Keratinocyte (primary cell): ENCODE measurements around the gene FMN2.

Experiments used
- EZH2 ChIP-seq: IDR thresholded peaks from one replicate; pipeline ENCODE4 v1.6.1; 2012; ENCODE audit warnings: inconsistent platforms, mild to moderate bottlenecking, low read length, moderate library complexity
- TF ChIP-seq, protein P1 (sequence below), 3 experiments: IDR thresholded peaks in 1 of 3; conservative IDR thresholded peaks in 1 of 3; optimal IDR thresholded peaks in 1 of 3; 2 replicates in 2 of 3; 3 replicates in 1 of 3; pipeline versions ENCODE3 to v1.5.1; 2011; ENCODE audit warnings: low read length in 3 of 3, mild to moderate bottlenecking in 3 of 3, moderate library complexity in 2 of 3, control low read depth in 1 of 3, inconsistent platforms in 1 of 3; ENCODE audit not compliant: insufficient read depth in 2 of 3; ENCODE audit errors: extremely low read depth in 1 of 3

DNA sequence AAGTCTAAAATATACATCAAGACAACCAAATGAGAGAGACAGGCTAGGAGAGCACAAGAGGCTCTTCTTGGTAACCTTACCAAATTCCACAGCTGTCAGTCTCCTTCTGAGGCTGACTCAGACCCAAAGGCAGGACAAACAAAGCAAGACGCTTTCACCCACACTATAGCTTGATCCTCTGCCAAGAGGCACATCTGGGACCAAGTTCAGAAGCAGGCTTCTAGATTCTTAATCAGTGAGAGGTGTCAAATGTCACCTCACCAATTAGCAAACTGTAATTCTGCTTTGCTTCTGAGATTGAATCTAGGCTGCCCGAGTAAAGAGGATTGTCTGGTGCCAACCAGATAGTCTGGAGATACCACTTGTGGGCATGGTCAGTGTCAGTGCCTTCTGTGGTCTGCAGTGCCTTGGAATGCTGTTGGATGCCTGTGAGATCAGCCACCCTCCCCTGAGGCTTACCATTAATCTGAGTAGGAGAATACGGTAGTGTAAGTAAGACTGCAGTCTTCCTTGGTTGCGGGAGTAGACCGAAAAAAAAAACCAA lies 151.0 kb downstream of the FMN2 start:
- TF ChIP-seq, protein P1, sequence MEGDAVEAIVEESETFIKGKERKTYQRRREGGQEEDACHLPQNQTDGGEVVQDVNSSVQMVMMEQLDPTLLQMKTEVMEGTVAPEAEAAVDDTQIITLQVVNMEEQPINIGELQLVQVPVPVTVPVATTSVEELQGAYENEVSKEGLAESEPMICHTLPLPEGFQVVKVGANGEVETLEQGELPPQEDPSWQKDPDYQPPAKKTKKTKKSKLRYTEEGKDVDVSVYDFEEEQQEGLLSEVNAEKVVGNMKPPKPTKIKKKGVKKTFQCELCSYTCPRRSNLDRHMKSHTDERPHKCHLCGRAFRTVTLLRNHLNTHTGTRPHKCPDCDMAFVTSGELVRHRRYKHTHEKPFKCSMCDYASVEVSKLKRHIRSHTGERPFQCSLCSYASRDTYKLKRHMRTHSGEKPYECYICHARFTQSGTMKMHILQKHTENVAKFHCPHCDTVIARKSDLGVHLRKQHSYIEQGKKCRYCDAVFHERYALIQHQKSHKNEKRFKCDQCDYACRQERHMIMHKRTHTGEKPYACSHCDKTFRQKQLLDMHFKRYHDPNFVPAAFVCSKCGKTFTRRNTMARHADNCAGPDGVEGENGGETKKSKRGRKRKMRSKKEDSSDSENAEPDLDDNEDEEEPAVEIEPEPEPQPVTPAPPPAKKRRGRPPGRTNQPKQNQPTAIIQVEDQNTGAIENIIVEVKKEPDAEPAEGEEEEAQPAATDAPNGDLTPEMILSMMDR (optimal IDR thresholded peaks at IDR 0.05 in 1 of 3, IDR thresholded peaks at IDR 0.05 in 1 of 3, conservative IDR thresholded peaks at IDR 0.05 in 1 of 3; ENCODE audit: extremely low read depth in 1 of 3, insufficient read depth in 2 of 3, low read length in 3 of 3) = no peak
- TF ChIP-seq EZH2 = no peak
